Adipocyte (in vitro differentiated cells): ENCODE results near the gene GGT6.

Experiments used
- DNase-seq: peaks from one replicate; pipeline ENCODE4 v3.0.0-alpha.2; 2015; ENCODE audit warnings: low read depth
- H3K27me3 ChIP-seq: replicated peaks from 2 replicates; pipeline ENCODE4 v1.7.0; 2013; ENCODE audit warnings: mild to moderate bottlenecking, low read length, moderate library complexity; ENCODE audit not compliant: control insufficient read depth, insufficient read depth
- H3K36me3 ChIP-seq: 2 replicates; pipeline ENCODE4 v1.7.0; 2013; ENCODE audit warnings: low read length, mild to moderate bottlenecking, moderate library complexity; ENCODE audit not compliant: control insufficient read depth, insufficient read depth, severe bottlenecking
- H3K4me1 ChIP-seq: 2 replicates; pipeline ENCODE4 v1.7.0; 2013; ENCODE audit warnings: mild to moderate bottlenecking, low read length, moderate library complexity; ENCODE audit not compliant: control insufficient read depth, insufficient read depth
- H3K4me3 ChIP-seq: 2 replicates; pipeline ENCODE4 v1.7.0; 2013; ENCODE audit warnings: mild to moderate bottlenecking, low read length, moderate library complexity
- H3K9ac ChIP-seq: 2 replicates; pipeline ENCODE4 v1.7.0; 2013; ENCODE audit warnings: mild to moderate bottlenecking, low read length, moderate library complexity
- H3K9me3 ChIP-seq: 2 replicates; pipeline ENCODE4 v1.7.0; 2013; ENCODE audit warnings: mild to moderate bottlenecking, low read length, moderate library complexity; ENCODE audit not compliant: control insufficient read depth

Gene GGT6

DNA sequence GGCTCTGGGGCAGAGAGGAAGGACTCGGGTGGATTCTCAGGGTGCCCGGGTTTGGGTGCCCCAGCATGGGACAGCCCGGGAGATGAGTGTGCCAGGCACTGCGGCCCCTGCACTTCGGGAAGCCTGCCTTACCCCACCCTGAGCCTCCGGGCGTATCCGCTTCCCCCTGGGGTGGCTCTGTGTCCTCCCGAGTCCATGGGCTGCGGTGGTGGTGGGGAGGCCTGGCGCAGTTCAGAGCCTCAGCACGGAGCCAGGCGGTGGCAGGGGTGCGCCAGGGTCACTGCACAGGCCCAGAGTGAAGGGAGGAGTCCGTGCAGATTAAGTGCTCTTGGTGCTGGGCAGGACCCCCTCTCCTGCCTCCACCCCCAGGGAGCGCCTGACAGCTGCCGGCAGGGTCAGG, 25.9 kb downstream of the GGT6 start:
- no peak for DNase-seq
- Histone ChIP-seq H3K27me3 (no peaks in the 10 kb centered on the region), H3K36me3 (peaks cover 10% of the 10 kb centered on the region), H3K9ac (no peak overlapping the region), H3K4me1 (peaks cover 20% of the 10 kb centered on the region), H3K9me3 (no peaks in the 10 kb centered on the region), H3K4me3 (no peak overlapping the region)

DNA sequence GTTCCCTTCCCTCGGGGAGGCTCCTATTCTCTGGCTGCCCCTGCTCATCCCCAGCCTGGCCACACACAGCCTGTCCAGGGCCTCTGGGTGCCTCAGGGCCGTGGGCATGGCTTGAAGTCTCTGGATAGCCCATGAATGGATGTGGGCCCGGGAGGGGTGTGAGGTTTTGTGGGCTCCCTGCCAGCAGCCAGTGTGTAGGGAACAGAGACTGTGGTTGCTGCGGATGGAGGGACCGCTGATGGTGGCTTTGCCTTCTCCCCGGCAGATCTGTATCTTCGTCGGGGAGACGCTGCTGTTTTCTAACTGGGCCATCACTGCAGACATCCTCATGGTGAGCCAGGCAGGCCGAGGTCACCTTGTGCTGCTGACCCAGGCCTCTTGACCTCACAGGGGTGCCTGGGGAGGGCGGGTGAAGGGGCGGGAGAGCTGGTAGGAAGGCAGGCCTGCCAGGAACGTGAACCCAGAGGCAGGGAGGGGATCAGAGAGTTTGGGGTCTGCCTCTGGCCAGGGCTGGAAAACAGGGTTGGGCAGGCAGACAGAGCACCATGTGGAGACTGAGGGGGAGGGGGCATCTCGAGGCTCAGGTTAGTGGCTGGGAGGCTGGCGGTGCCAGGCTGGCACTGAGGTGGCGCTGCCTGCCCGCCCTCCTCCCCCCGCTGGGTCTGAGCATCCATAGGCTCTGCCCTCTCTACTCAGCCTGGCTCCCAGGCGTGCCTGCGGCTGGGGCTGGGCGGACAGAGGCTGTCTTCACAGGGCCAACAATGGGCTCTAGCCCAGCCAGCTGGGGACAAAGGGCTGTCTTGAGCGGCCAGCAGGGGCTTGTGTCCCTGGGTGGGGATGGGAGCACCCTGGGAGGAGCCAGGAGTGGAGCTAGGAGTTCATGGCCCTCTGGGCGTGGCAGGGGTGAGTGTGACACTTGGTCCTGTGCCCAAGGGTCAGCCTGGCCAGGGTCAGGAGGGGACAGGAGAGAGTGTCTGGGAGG, 26.6 kb downstream of the GGT6 start:
- DNase-seq: no peak
- H3K27me3 ChIP-seq: no peaks in the 10 kb centered on the region
- H3K9ac ChIP-seq: no peak overlapping the region
- peaks cover 6% of the 10 kb centered on the region for H3K36me3 ChIP-seq
- H3K4me3 ChIP-seq: no peak overlapping the region
- no peaks in the 10 kb centered on the region for H3K9me3 ChIP-seq
- peaks cover 20% of the 10 kb centered on the region for H3K4me1 ChIP-seq

DNA sequence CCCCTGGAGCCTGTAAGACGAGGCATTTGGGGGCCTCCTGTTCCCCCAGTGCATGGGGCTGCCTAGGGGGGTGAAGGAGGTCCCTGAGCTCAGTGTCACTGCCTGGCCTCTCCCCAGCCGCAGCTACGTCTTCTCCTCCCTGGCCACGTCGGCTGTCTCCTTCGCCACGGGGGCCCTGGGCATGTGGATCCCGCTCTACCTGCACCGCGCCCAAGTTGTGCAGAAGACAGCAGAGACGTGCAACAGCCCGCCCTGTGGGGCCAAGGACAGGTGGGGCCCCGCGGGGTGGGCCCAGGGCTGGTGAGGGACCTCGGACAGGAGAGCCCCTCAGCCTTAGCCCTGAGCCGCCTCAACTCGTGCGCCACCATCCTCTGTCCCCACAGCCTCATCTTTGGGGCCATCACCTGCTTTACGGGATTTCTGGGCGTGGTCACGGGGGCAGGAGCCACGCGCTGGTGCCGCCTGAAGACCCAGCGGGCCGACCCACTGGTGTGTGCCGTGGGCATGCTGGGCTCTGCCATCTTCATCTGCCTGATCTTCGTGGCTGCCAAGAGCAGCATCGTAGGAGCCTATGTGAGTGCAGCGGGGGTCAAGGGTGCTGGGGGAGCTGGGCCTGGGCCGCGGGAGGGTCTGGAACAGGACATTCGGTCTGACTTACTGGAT, 27.4 kb downstream of the GGT6 start:
- no peak overlapping the region for H3K9ac ChIP-seq
- H3K4me3 ChIP-seq: no peak overlapping the region
- DNase-seq: no peak
- no peaks in the 10 kb centered on the region for H3K9me3 ChIP-seq
- H3K4me1 ChIP-seq: peaks cover 22% of the 10 kb centered on the region
- no peaks in the 10 kb centered on the region for H3K27me3 ChIP-seq
- no peaks in the 10 kb centered on the region for H3K36me3 ChIP-seq

DNA sequence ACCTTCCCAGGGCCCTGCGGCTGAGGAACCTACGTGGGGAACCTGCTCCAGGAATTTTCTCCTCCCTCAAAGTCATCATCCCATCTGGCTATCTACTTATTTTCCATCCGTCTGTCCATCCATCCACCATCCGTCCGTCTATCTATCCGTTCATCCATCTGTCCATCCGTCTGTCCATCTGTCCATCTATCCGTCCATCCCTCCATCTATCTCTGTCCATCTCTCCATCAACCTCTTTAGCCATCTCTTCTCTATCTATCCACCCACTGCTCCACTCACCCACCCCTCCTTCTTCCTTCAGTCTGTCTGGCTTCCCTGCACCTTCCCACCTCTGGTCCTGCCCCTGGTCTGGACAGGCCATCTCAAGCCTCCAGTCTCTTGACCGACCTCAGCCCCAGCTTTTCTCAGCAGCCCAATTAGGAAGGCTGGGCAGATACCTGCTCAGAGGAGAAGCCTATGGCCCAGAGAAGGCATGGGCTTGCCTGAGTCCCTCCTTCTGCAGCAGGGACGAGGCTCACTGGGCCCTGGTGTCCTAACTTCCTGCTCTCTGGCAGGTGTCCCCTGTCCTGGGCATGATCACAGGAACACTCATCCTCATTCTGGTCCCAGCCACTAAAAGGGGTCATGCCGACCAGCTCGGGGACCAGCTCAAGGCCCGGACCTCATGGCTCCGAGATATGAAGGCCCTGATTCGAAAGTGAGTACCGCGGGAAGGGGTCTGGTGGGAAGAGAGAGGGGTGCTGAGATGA, 28.2 kb downstream of the GGT6 start:
- peaks cover 22% of the 10 kb centered on the region for H3K4me1 ChIP-seq
- no peaks in the 10 kb centered on the region for H3K9me3 ChIP-seq
- no peaks in the 10 kb centered on the region for H3K27me3 ChIP-seq
- DNase-seq: no peak
- H3K36me3 ChIP-seq: no peaks in the 10 kb centered on the region
- H3K4me3 ChIP-seq: no peak overlapping the region
- no peak overlapping the region for H3K9ac ChIP-seq

DNA sequence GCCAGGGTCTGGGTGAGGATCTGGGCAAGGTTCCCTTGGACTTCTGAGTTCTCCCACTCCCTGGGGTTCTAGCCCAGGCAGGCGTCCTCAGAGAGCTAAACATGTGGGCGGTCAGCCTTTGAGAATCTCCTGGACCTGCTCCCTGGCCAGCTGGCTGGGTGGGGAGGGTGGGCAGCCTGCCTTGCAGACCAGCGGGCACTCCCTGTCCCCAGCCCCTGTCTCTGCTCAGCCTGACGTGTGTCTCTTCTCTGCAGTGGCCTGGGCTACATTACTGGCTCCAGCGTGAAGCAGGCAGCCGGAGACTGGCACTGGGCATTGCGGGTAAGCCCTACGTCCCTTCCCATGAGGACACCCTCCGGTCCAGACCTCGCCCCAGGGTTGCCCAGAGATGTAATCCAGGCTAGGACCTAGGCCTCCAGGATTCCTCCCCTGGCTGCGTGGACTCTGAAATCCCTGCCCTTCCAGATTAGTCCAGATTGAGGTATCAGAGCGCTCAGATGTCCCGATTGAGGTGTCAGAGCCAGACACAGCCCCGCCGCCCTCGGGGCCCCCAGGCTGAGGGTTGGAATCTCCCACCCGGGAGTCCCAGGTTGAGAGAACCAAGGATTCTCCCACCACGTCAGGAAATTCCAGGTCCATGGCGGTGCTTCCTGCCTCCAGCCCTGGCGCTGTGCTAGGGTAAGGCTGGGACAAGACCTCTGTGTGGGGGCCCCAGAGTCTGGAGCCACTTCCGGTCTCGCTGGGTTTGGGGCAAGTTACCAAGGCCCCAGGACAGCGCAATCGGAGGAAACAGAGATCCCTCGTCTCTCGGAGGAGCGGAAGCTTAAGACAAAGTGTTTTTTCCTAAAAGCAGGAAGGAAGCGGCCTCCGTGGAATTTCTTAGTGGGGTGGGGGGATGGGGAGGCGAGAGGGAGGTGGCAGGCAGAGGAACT, 29.3 kb downstream of the GGT6 start:
- H3K4me3 ChIP-seq: no peak overlapping the region
- no peaks in the 10 kb centered on the region for H3K36me3 ChIP-seq
- no peaks in the 10 kb centered on the region for H3K9me3 ChIP-seq
- H3K27me3 ChIP-seq: peaks cover under 1% of the 10 kb centered on the region
- H3K9ac ChIP-seq: no peak overlapping the region
- no peak for DNase-seq
- peaks cover 18% of the 10 kb centered on the region for H3K4me1 ChIP-seq

DNA sequence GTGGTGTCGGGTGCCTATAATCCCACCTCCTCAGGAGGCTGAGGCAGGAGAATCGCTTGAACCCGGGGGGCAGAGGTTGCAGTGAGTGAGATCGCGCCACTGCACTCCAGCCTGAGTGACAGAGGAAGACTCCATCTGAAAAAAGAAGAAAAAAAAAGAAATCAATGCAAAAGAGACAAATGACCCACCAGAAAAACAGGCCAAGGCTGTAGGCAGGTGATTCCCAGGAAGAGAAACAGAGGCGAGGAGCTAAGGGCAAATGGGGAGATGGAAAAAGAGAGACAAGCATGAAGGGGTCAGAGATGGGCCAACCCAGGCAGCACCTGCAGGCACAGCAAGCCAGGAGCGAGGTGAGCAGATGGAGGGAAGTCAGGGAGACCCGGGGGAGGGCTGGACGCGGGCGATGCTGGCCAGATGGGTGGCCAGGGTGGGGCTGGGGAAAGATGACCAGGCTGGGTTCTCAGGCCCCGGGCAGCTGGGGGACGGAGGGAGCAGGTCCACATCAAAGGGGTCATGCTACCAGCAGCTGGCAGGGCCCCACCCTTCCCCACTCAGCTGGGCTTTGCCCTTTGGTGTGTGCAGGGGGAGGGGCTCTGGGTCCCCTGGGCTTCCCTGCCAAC, 30.7 kb downstream of the GGT6 start:
- Histone ChIP-seq H3K27me3 (peaks cover 11% of the 10 kb centered on the region), H3K4me1 (peaks cover 18% of the 10 kb centered on the region), H3K4me3 (no peak overlapping the region), H3K36me3 (no peaks in the 10 kb centered on the region), H3K9ac (no peak overlapping the region), H3K9me3 (no peaks in the 10 kb centered on the region)
- no peak for DNase-seq

DNA sequence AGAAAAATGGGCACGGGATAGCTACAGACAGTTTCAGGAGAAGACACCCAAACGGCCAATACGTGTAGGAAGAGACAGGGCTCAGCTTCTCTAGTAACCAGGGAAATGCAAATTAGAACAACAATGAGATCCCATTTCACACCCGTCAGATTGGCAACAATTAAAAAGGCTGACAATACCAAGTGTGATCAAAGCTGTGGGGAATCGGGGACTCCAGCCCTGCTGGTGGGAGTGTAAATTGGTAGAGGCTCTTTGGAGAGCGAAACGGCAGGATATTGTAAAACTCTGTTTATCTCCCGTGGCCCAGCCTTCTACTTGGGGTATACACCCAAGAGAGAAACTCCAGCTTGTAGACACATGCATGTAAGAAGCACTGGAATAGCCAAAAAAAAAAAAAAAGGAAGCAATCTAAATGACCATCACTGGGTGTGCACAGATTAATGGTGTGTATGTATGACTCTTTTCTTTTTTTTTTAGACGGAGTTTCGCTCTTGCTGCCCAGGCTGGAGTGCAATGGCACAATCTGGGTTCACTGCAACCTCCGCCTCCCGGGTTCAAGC, 32.7 kb downstream of the GGT6 start:
- no peaks in the 10 kb centered on the region for H3K36me3 ChIP-seq
- DNase-seq: no peak
- peaks cover 11% of the 10 kb centered on the region for H3K27me3 ChIP-seq

DNA sequence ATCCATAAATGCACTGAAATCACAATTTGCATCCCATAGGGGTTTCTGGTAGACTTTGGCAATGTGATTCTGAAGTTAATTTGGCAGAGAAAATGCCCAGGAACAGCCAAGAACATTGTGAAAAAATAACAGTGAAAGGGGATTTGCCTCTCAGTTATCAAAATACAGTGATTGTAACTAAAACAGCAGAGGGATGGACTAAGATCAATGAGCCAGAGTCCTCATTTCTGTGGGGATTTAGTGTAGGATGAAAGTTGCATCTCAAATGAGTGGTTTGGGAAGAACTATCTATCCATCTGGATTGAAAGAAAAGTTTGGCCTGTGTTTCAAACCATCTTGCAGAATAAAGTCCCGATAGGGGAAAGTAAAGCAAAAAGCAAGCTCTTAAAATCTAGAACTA, 33.2 kb downstream of the GGT6 start:
- Histone ChIP-seq H3K9me3 (no peaks in the 10 kb centered on the region), H3K9ac (peak overlapping the region; percentile 12), H3K27me3 (peaks cover 11% of the 10 kb centered on the region), H3K36me3 (no peaks in the 10 kb centered on the region), H3K4me1 (peaks cover 18% of the 10 kb centered on the region), H3K4me3 (no peak overlapping the region)
- DNase-seq: no peak

More for the DNA sequence above, 32.7 kb downstream of the GGT6 start:
- no peaks in the 10 kb centered on the region for H3K9me3 ChIP-seq
- peak overlapping the region; percentile 12 for H3K9ac ChIP-seq
- H3K4me3 ChIP-seq: no peak overlapping the region
- H3K4me1 ChIP-seq: peaks cover 18% of the 10 kb centered on the region

DNA sequence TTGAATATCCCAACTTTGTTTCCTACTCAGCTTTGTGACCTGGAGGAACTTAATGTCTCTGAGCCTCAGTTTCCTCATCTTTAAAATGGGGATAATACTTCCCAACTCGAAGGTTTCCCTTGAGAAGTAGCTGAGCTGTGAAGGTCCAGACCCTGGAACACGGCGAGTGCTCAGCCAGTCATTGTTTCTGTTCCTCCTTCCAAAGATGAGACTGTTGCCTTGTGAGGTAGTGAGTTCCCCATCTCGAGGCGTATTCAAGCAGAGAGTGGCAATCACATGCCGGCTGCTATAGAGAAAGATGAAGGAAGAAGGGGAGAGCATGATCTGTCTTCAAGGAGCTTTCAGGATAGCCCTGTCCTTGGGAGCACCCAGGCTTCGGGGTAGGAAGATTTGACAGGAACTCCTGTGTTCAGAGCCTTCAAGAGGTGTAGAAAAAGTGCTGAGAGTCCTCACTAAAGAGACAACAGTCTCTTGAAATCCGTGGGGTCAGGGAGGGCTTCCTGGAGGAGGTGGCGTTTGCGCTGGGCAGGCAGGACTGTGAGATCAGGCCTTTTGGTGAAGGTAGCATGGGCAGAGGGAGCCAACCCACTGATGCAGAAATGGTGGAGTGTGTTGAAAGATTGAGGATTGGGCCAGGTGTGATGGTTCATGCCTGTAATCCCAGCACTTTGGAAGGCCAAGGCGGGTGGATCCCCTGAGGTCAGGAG, 34.5 kb downstream of the GGT6 start:
- H3K27me3 ChIP-seq: peaks cover 11% of the 10 kb centered on the region
- DNase-seq: no peak
- H3K4me3 ChIP-seq: no peak overlapping the region
- H3K9me3 ChIP-seq: no peaks in the 10 kb centered on the region
- H3K4me1 ChIP-seq: peaks cover 27% of the 10 kb centered on the region
- no peak overlapping the region for H3K9ac ChIP-seq
- H3K36me3 ChIP-seq: no peaks in the 10 kb centered on the region
